ENCODE measurements around the gene CPNE1. TPM values are rescaled to one million over a fixed set of nuclear protein-coding genes. Genes with fewer than 3 reads are reported as not detected.

CPNE1 gene
- total and polyA plus RNA-seq, 10 of the 15 experiments (the other 5 are each of a cell fraction or from before 2014, with no cell fraction given), result 84.9 to 209 (median 146) TPM

DNA sequence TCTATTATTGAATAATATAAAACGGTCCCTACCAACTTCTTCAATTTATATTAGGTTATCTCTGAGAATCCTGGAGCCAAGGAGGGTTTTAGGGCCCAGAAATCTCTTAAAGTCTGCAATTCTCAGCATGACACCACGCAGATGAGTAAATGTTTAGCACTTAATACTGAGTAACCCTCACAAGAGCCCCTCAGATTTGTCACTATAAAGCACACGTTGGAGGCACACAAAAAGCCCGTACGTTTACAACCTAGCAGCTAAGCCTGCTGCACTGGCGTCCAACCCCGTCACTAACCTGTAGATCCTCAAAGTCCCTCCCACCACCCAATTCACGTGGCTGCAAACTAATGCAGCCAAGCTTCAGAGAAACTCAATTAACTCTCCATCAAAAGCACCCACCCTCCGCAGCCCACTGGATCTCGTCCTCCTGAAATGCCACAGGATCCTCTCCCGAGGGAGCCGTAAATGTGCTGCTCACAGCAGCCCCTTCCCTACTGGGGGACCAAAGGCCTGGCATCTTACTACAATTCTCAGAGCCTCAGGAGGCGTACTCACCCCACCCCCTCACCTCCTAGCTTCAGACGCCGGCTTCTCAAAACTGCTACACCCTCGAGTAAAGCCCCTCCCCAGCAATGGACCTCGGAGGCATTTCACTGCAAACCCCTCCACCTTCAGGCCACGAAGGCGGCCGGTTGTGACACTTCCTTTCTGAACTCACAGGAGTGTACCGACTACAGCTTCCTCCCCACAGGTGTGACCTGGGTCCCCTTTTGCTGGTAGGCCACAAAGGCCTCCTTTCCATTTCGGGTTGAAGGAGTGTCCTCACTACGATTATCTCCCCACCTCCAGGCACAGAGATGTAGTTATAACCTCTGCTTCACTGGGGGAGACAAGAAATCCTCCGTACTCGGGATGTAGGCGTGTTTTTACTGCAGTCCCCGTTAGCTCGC is 909 bp downstream of the CPNE1 start (continued):
- TF ChIP-seq PML (IDR thresholded peaks at IDR 0.05; ENCODE audit: low read length) (0 out of 2 replicates have a peak, but pooled peaks have one; percentile 10), BHLHE40 (IDR thresholded peaks at IDR 0.05; ENCODE audit: borderline replicate concordance in 1 of 2, low read depth in 2 of 2, low read length in 1 of 2) (0 out of 4 replicates have a peak, but pooled peaks of 1 of the 2 experiments have one; percentile 17), MTA3 (IDR thresholded peaks at IDR 0.05; ENCODE audit: borderline replicate concordance, low read length) (0 out of 2 replicates have a peak, but pooled peaks have one; percentile 47), CREM (IDR thresholded peaks at IDR 0.05; ENCODE audit: low read depth) (no peak), TAF1 (IDR thresholded peaks at IDR 0.05; ENCODE audit: borderline replicate concordance, low read depth, low read length) (peak; percentile 15; the same call in 1 of the 2 replicates), TARDBP (IDR thresholded peaks at IDR 0.05; ENCODE audit: borderline replicate concordance) (no peak), NBN (IDR thresholded peaks at IDR 0.05) (no peak), KDM1A (IDR thresholded peaks at IDR 0.05; ENCODE audit: borderline replicate concordance) (no peak), SRF (IDR thresholded peaks at IDR 0.05; ENCODE audit: low read depth in 2 of 2, low read length in 2 of 2) (no peak), CBFB (IDR thresholded peaks at IDR 0.05; ENCODE audit: low read depth) (no peak), SREBF1 (IDR thresholded peaks at IDR 0.05; ENCODE audit: low read length) (no peak), MEF2A (IDR thresholded peaks at IDR 0.05; ENCODE audit: insufficient read depth, low read depth, low read length) (no peak), ESRRA (IDR thresholded peaks at IDR 0.05; ENCODE audit: low read length) (no peak), GATAD2B (conservative IDR thresholded peaks at IDR 0.05; ENCODE audit: low read depth) (no peak), ZNF207 (IDR thresholded peaks at IDR 0.05; ENCODE audit: borderline replicate concordance) (no peak), HCFC1 (IDR thresholded peaks at IDR 0.05; ENCODE audit: low read length) (no peak), POU2F2 (IDR thresholded peaks at IDR 0.05; ENCODE audit: borderline replicate concordance, low read depth, low read length) (peak; percentile 36; the same call in 1 of the 3 replicates), EZH2 (IDR thresholded peaks at IDR 0.05; ENCODE audit: borderline replicate concordance, control insufficient read depth, low read depth, low read length) (no peak)
- TF ChIP-seq, protein P1, sequence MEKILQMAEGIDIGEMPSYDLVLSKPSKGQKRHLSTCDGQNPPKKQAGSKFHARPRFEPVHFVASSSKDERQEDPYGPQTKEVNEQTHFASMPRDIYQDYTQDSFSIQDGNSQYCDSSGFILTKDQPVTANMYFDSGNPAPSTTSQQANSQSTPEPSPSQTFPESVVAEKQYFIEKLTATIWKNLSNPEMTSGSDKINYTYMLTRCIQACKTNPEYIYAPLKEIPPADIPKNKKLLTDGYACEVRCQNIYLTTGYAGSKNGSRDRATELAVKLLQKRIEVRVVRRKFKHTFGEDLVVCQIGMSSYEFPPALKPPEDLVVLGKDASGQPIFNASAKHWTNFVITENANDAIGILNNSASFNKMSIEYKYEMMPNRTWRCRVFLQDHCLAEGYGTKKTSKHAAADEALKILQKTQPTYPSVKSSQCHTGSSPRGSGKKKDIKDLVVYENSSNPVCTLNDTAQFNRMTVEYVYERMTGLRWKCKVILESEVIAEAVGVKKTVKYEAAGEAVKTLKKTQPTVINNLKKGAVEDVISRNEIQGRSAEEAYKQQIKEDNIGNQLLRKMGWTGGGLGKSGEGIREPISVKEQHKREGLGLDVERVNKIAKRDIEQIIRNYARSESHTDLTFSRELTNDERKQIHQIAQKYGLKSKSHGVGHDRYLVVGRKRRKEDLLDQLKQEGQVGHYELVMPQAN (conservative IDR thresholded peaks at IDR 0.05), result 0 out of 2 replicates have a peak, but pooled peaks have one; percentile 15
- TF ChIP-seq, protein P2, sequence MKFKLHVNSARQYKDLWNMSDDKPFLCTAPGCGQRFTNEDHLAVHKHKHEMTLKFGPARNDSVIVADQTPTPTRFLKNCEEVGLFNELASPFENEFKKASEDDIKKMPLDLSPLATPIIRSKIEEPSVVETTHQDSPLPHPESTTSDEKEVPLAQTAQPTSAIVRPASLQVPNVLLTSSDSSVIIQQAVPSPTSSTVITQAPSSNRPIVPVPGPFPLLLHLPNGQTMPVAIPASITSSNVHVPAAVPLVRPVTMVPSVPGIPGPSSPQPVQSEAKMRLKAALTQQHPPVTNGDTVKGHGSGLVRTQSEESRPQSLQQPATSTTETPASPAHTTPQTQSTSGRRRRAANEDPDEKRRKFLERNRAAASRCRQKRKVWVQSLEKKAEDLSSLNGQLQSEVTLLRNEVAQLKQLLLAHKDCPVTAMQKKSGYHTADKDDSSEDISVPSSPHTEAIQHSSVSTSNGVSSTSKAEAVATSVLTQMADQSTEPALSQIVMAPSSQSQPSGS (IDR thresholded peaks at IDR 0.05; ENCODE audit: low read length), result no peak

All from GM12878 (cell line).